ENCODE results near the gene WTAP. TPM values are rescaled to one million over a fixed set of nuclear protein-coding genes. Genes with fewer than 3 reads are reported as not detected.

The WTAP gene
- total and polyA plus RNA-seq, 2 experiments from 2014 or later: 108 to 121 TPM

DNA sequence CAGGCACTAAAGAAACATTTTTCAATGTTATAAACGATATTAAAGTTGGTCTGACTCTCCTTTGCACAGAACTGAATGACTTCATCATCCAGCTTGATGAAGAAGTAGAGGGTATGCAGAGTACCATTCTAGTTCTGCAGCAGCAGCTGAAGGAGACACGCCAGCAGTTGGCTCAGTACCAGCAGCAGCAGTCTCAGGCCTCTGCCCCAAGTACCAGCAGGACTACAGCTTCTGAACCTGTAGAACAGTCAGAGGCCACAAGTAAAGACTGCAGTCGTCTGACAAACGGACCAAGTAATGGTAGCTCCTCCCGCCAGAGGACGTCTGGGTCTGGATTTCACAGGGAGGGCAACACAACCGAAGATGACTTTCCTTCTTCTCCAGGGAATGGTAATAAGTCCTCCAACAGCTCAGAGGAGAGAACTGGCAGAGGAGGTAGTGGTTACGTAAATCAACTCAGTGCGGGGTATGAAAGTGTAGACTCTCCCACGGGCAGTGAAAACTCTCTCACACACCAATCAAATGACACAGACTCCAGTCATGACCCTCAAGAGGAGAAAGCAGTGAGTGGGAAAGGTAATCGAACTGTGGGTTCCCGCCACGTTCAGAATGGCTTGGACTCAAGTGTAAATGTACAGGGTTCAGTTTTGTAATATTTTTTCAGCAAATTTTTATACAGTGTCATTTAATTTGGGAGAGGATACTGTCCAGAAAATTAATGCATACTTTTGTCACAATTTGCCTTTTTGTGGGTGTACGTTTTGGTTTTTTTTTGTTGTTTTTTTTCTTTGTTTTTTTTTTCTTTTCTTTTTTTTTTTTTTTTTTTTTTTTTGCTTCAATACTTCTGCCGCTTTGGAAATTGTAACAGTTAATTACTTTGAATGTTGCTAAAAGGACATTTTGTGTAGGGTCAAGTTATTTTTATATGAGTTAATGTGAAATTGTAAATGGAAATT, 27.9 kb downstream of the WTAP start:
- ATAC-seq: no peak

More for the DNA sequence above, 27.9 kb downstream of the WTAP start:
- Histone ChIP-seq H3K4me3 (no peak overlapping the region), H2AFZ (no peak overlapping the region), H3K27me3 (ENCODE audit: insufficient read depth) (no peaks in the 10 kb centered on the region), H3K4me1 (ENCODE audit: insufficient read depth) (peaks cover 9% of the 10 kb centered on the region), H3F3A (replicated peaks; ENCODE audit: low read depth) (peaks cover 7% of the 10 kb centered on the region; the same call in 1 of the 2 replicates), H3K27ac (ENCODE audit: low read depth) (0 out of 2 replicates have a peak overlapping the region, but pooled peaks have one; percentile 17), H3K4me2 (no peak overlapping the region), H3K79me2 (replicated peaks; ENCODE audit: insufficient read depth) (peaks cover 16% of the 10 kb centered on the region; the same call in 1 of the 2 replicates), H3K36me3 (ENCODE audit: insufficient read depth) (peaks cover 52% of the 10 kb centered on the region; the same call in 1 of the 2 replicates), H3K9me2 (ENCODE audit: insufficient read depth) (no peaks in the 10 kb centered on the region), H4K20me1 (replicated peaks; ENCODE audit: insufficient read depth) (0 out of 2 replicates have a peak, but pooled peaks cover 4% of the 10 kb centered on the region)
- TF ChIP-seq CREB1 (CRISPR knock-in tag; IDR thresholded peaks at IDR 0.05; ENCODE audit: low read depth) (no peak), EZH2phosphoT487 (IDR thresholded peaks at IDR 0.05; ENCODE audit: unreplicated experiment) (no peak), POLR2AphosphoS5 (IDR thresholded peaks at IDR 0.05; ENCODE audit: low read depth) (no peak), ZNF331 (CRISPR knock-in tag; IDR thresholded peaks at IDR 0.05; ENCODE audit: low read depth) (no peak), ZNF114 (CRISPR knock-in tag; IDR thresholded peaks at IDR 0.05) (no peak), NANOG (IDR thresholded peaks at IDR 0.05; ENCODE audit: borderline replicate concordance) (no peak), EZH2 (IDR thresholded peaks at IDR 0.05; ENCODE audit: low read depth, unreplicated experiment) (no peak), JUNB (IDR thresholded peaks at IDR 0.05; ENCODE audit: unreplicated experiment) (no peak), STAT1 (IDR thresholded peaks at IDR 0.05; ENCODE audit: unreplicated experiment) (no peak)
- TF ChIP-seq, protein P1, sequence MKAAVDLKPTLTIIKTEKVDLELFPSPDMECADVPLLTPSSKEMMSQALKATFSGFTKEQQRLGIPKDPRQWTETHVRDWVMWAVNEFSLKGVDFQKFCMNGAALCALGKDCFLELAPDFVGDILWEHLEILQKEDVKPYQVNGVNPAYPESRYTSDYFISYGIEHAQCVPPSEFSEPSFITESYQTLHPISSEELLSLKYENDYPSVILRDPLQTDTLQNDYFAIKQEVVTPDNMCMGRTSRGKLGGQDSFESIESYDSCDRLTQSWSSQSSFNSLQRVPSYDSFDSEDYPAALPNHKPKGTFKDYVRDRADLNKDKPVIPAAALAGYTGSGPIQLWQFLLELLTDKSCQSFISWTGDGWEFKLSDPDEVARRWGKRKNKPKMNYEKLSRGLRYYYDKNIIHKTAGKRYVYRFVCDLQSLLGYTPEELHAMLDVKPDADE (IDR thresholded peaks at IDR 0.05): no peak
- TF ChIP-seq, protein P2, sequence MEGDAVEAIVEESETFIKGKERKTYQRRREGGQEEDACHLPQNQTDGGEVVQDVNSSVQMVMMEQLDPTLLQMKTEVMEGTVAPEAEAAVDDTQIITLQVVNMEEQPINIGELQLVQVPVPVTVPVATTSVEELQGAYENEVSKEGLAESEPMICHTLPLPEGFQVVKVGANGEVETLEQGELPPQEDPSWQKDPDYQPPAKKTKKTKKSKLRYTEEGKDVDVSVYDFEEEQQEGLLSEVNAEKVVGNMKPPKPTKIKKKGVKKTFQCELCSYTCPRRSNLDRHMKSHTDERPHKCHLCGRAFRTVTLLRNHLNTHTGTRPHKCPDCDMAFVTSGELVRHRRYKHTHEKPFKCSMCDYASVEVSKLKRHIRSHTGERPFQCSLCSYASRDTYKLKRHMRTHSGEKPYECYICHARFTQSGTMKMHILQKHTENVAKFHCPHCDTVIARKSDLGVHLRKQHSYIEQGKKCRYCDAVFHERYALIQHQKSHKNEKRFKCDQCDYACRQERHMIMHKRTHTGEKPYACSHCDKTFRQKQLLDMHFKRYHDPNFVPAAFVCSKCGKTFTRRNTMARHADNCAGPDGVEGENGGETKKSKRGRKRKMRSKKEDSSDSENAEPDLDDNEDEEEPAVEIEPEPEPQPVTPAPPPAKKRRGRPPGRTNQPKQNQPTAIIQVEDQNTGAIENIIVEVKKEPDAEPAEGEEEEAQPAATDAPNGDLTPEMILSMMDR (conservative IDR thresholded peaks at IDR 0.05; ENCODE audit: low read depth in 2 of 2): no peak
- TF ChIP-seq, protein P3, sequence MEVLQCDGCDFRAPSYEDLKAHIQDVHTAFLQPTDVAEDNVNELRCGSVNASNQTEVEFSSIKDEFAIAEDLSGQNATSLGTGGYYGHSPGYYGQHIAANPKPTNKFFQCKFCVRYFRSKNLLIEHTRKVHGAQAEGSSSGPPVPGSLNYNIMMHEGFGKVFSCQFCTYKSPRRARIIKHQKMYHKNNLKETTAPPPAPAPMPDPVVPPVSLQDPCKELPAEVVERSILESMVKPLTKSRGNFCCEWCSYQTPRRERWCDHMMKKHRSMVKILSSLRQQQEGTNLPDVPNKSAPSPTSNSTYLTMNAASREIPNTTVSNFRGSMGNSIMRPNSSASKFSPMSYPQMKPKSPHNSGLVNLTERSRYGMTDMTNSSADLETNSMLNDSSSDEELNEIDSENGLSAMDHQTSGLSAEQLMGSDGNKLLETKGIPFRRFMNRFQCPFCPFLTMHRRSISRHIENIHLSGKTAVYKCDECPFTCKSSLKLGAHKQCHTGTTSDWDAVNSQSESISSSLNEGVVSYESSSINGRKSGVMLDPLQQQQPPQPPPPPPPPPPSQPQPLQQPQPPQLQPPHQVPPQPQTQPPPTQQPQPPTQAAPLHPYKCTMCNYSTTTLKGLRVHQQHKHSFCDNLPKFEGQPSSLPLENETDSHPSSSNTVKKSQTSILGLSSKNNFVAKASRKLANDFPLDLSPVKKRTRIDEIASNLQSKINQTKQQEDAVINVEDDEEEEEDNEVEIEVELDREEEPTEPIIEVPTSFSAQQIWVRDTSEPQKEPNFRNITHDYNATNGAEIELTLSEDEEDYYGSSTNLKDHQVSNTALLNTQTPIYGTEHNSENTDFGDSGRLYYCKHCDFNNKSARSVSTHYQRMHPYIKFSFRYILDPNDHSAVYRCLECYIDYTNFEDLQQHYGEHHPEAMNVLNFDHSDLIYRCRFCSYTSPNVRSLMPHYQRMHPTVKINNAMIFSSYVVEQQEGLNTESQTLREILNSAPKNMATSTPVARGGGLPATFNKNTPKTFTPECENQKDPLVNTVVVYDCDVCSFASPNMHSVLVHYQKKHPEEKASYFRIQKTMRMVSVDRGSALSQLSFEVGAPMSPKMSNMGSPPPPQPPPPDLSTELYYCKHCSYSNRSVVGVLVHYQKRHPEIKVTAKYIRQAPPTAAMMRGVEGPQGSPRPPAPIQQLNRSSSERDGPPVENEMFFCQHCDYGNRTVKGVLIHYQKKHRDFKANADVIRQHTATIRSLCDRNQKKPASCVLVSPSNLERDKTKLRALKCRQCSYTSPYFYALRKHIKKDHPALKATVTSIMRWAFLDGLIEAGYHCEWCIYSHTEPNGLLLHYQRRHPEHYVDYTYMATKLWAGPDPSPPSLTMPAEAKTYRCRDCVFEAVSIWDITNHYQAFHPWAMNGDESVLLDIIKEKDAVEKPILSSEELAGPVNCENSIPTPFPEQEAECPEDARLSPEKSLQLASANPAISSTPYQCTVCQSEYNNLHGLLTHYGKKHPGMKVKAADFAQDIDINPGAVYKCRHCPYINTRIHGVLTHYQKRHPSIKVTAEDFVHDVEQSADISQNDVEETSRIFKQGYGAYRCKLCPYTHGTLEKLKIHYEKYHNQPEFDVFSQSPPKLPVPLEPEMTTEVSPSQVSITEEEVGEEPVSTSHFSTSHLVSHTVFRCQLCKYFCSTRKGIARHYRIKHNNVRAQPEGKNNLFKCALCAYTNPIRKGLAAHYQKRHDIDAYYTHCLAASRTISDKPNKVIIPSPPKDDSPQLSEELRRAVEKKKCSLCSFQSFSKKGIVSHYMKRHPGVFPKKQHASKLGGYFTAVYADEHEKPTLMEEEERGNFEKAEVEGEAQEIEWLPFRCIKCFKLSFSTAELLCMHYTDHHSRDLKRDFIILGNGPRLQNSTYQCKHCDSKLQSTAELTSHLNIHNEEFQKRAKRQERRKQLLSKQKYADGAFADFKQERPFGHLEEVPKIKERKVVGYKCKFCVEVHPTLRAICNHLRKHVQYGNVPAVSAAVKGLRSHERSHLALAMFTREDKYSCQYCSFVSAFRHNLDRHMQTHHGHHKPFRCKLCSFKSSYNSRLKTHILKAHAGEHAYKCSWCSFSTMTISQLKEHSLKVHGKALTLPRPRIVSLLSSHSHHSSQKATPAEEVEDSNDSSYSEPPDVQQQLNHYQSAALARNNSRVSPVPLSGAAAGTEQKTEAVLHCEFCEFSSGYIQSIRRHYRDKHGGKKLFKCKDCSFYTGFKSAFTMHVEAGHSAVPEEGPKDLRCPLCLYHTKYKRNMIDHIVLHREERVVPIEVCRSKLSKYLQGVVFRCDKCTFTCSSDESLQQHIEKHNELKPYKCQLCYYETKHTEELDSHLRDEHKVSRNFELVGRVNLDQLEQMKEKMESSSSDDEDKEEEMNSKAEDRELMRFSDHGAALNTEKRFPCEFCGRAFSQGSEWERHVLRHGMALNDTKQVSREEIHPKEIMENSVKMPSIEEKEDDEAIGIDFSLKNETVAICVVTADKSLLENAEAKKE (CRISPR knock-in tag; IDR thresholded peaks at IDR 0.05): no peak
- TF ChIP-seq, protein P4, sequence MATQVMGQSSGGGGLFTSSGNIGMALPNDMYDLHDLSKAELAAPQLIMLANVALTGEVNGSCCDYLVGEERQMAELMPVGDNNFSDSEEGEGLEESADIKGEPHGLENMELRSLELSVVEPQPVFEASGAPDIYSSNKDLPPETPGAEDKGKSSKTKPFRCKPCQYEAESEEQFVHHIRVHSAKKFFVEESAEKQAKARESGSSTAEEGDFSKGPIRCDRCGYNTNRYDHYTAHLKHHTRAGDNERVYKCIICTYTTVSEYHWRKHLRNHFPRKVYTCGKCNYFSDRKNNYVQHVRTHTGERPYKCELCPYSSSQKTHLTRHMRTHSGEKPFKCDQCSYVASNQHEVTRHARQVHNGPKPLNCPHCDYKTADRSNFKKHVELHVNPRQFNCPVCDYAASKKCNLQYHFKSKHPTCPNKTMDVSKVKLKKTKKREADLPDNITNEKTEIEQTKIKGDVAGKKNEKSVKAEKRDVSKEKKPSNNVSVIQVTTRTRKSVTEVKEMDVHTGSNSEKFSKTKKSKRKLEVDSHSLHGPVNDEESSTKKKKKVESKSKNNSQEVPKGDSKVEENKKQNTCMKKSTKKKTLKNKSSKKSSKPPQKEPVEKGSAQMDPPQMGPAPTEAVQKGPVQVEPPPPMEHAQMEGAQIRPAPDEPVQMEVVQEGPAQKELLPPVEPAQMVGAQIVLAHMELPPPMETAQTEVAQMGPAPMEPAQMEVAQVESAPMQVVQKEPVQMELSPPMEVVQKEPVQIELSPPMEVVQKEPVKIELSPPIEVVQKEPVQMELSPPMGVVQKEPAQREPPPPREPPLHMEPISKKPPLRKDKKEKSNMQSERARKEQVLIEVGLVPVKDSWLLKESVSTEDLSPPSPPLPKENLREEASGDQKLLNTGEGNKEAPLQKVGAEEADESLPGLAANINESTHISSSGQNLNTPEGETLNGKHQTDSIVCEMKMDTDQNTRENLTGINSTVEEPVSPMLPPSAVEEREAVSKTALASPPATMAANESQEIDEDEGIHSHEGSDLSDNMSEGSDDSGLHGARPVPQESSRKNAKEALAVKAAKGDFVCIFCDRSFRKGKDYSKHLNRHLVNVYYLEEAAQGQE (IDR thresholded peaks at IDR 0.05; ENCODE audit: unreplicated experiment): no peak
- no peak overlapping the region for H3K27ac Mint-ChIP-seq
- peaks cover 81% of the 10 kb centered on the region for H3K36me3 Mint-ChIP-seq (ENCODE audit: low read depth)
- H3K4me3 Mint-ChIP-seq: no peak overlapping the region
- H3K9me3 Mint-ChIP-seq: no peaks in the 10 kb centered on the region
- no peak for DNase-seq (ENCODE audit: low spot score)
- H3K27me3 Mint-ChIP-seq (ENCODE audit: insufficient read depth, low read depth, poor library complexity): no peaks in the 10 kb centered on the region
- H3K4me1 Mint-ChIP-seq: peaks cover 17% of the 10 kb centered on the region

Data from GM23338 (cell line).